Measurements from ENCODE around the gene ANKRD39. TPM values are rescaled to one million over a fixed set of nuclear protein-coding genes. Genes with fewer than 3 reads are reported as not detected.
A peak's percentile ranks its signal among the peaks of the same experiment; 100 is the strongest.

The ANKRD39 gene
- total and polyA plus RNA-seq, 2 donors (not counting 1 experiment from before 2014, with no cell fraction given), result 14.8 to 19.3 TPM

GRCh38 chr2:96822786-96823185 lies 35.0 kb downstream of the ANKRD39 start:
- no peak overlapping the region for H3K27ac ChIP-seq (ENCODE audit: low read length in 2 of 2)
- no peak overlapping the region for H3K4me3 Mint-ChIP-seq
- no peaks in the 10 kb centered on the region for H3K27me3 Mint-ChIP-seq
- POLR2A ChIA-PET, result interaction anchor here (0.5 kb wide), 1 partner anchor 36 kb away, joined by 5 read pairs; no protein-coding TSS in a partner anchor
- peaks cover 56% of the 10 kb centered on the region for H3K79me2 ChIP-seq (ENCODE audit: control insufficient read depth, insufficient read depth, low read length)
- no peaks in the 10 kb centered on the region for H3K9me3 Mint-ChIP-seq (ENCODE audit: insufficient read depth)
- H3K36me3 ChIP-seq (replicated peaks in 1 of 2; ENCODE audit: control extremely low read depth in 1 of 2, control insufficient read depth in 1 of 2, extremely low read depth in 1 of 2, insufficient read depth in 2 of 2, low read length in 1 of 2), result peaks cover 0 to 60% of the 10 kb centered on the region in 2 experiments
- H3K4me2 ChIP-seq (replicated peaks; ENCODE audit: low read depth, low read length, poor library complexity, severe bottlenecking), result no peak overlapping the region
- DNase-seq (no peak), ATAC-seq (ENCODE audit: low read depth) (no peak)
- no peak overlapping the region for H2AFZ ChIP-seq (ENCODE audit: insufficient read depth, low read depth, low read length, poor library complexity, severe bottlenecking)
- peaks cover 21 to 24% of the 10 kb centered on the region in 2 donors for H3K4me1 ChIP-seq (ENCODE audit: control insufficient read depth in 2 of 2, insufficient read depth in 2 of 2, low read length in 2 of 2)
- no peak for TF ChIP-seq EZH2 (IDR thresholded peaks at IDR 0.05; ENCODE audit: borderline replicate concordance, insufficient read depth, low read depth, low read length, poor library complexity, severe bottlenecking)
- no peak for TF ChIP-seq CTCF (IDR thresholded peaks at IDR 0.05)
- H3K9me3 ChIP-seq (ENCODE audit: control extremely low read depth in 1 of 3, control insufficient read depth in 2 of 3, insufficient read depth in 1 of 3, low read length in 2 of 3), result no peaks in the 10 kb centered on the region
- H3K4me1 Mint-ChIP-seq, result peaks cover 44% of the 10 kb centered on the region
- H3K4me3 ChIP-seq (ENCODE audit: control extremely low read depth in 1 of 5, extremely low read depth in 1 of 5, insufficient read depth in 1 of 5, low read depth in 2 of 5, low read length in 4 of 5), result no peak overlapping the region
- intact Hi-C loops (cut with micrococcal nuclease), result no loop called here
- H3K27me3 ChIP-seq (replicated peaks in 1 of 4; ENCODE audit: control extremely low read depth in 1 of 4, control insufficient read depth in 3 of 4, insufficient read depth in 4 of 4, low read length in 3 of 4), result no peaks in the 10 kb centered on the region
- WGBS (ENCODE audit: insufficient coverage), result 92% methylated on average over 4 of the region's 4 CpGs
- H3K27ac Mint-ChIP-seq, result no peak overlapping the region
- CTCF ChIA-PET, result no interaction called here
- H4K20me1 ChIP-seq (ENCODE audit: control insufficient read depth, insufficient read depth, low read length, poor library complexity, severe bottlenecking), result peaks cover 83% of the 10 kb centered on the region
- H3K9ac ChIP-seq (ENCODE audit: low read length), result no peak overlapping the region

- ATAC-seq (ENCODE audit: low read depth), result no peak
- Histone ChIP-seq H3K79me2 (ENCODE audit: control insufficient read depth, insufficient read depth, low read length) (peaks cover 66% of the 10 kb centered on the region), H3K9ac (ENCODE audit: low read length) (no peak overlapping the region), H3K27ac (ENCODE audit: low read length in 2 of 2) (no peak overlapping the region), H3K4me1 (ENCODE audit: control insufficient read depth in 2 of 2, insufficient read depth in 2 of 2, low read length in 2 of 2) (peaks cover 29 to 32% of the 10 kb centered on the region in 2 donors), H3K27me3 (replicated peaks in 1 of 4; ENCODE audit: control extremely low read depth in 1 of 4, control insufficient read depth in 3 of 4, insufficient read depth in 4 of 4, low read length in 3 of 4) (no peaks in the 10 kb centered on the region), H3K4me3 (ENCODE audit: control extremely low read depth in 1 of 5, extremely low read depth in 1 of 5, insufficient read depth in 1 of 5, low read depth in 2 of 5, low read length in 4 of 5) (no peak overlapping the region), H3K9me3 (ENCODE audit: control extremely low read depth in 1 of 3, control insufficient read depth in 2 of 3, insufficient read depth in 1 of 3, low read length in 2 of 3) (no peaks in the 10 kb centered on the region), H2AFZ (ENCODE audit: insufficient read depth, low read depth, low read length, poor library complexity, severe bottlenecking) (no peak overlapping the region), H3K4me2 (replicated peaks; ENCODE audit: low read depth, low read length, poor library complexity, severe bottlenecking) (no peak overlapping the region), H4K20me1 (ENCODE audit: control insufficient read depth, insufficient read depth, low read length, poor library complexity, severe bottlenecking) (peaks cover 81% of the 10 kb centered on the region), H3K36me3 (replicated peaks in 1 of 2; ENCODE audit: control extremely low read depth in 1 of 2, control insufficient read depth in 1 of 2, extremely low read depth in 1 of 2, insufficient read depth in 2 of 2, low read length in 1 of 2) (peaks cover 0 to 46% of the 10 kb centered on the region in 2 experiments)
- CTCF ChIA-PET, result interaction anchor here (1.4 kb wide), 1 partner anchor 43 kb away, joined by 3 read pairs; no protein-coding TSS in a partner anchor
- POLR2A ChIA-PET, result no interaction called here
- H3K4me3 Mint-ChIP-seq, result peak overlapping the region; percentile 26
- WGBS (ENCODE audit: insufficient coverage), result 93% methylated on average over 8 of the region's 11 CpGs
- H3K27ac Mint-ChIP-seq, result no peak overlapping the region
- no peak for DNase-seq
- TF ChIP-seq CTCF (IDR thresholded peaks at IDR 0.05), result no peak
- no peak for TF ChIP-seq EZH2 (IDR thresholded peaks at IDR 0.05; ENCODE audit: borderline replicate concordance, insufficient read depth, low read depth, low read length, poor library complexity, severe bottlenecking)
- H3K4me1 Mint-ChIP-seq, result peaks cover 52% of the 10 kb centered on the region
- no peaks in the 10 kb centered on the region for H3K27me3 Mint-ChIP-seq
- H3K9me3 Mint-ChIP-seq (ENCODE audit: insufficient read depth), result no peaks in the 10 kb centered on the region
- intact Hi-C loops (cut with micrococcal nuclease), result no loop called here
Observed at GRCh38 chr2:96821113-96821675, 36.6 kb downstream of the ANKRD39 start.

Data from B cell (primary cell).